Measurements from ENCODE around the gene PHIP. TPM values are rescaled to one million over a fixed set of nuclear protein-coding genes. Genes with fewer than 3 reads are reported as not detected.
A peak's percentile ranks its signal among the peaks of the same experiment; 100 is the strongest.

Gene PHIP
- total RNA-seq, 6 donors from 2014 or later, result 19.3 to 74.7 (median 25.8) TPM

GRCh38 chr6:79079561-79080041 lies 1.5 kb upstream of the PHIP start:
- no peak for ATAC-seq (ENCODE audit: low FRiP score in 2 of 2)
- Histone ChIP-seq H3K27me3 (no peaks in the 10 kb centered on the region), H3K9me3 (no peaks in the 10 kb centered on the region), H3K36me3 (no peaks in the 10 kb centered on the region), H3K27ac (peak overlapping the region in 2 of 4 donors; percentile 99), H3K4me3 (peak overlapping the region in 2 of 4 donors; percentile 89 to 90), H3K4me1 (peaks cover 12 to 34% (median 22%) of the 10 kb centered on the region in 4 donors)
- DNase-seq, result no peak
- 37 to 43% methylated on average over 2 of the region's 2 CpGs for WGBS, 2 donors
- no peak for TF ChIP-seq EP300 (IDR thresholded peaks at IDR 0.05)

- no peaks in the 10 kb centered on the region for H3K27me3 ChIP-seq
- 1% methylated on average over 42 of the region's 49 CpGs; no CpG with 5 or more reads in 1 of the 2 donors for WGBS, 2 donors
- H3K27ac ChIP-seq, result peak overlapping the region; percentile 98 to 99 (median 99)
- ATAC-seq (ENCODE audit: low FRiP score in 2 of 2) (peak; percentile 48 to 71), DNase-seq (peak; percentile 60 to 92)
- peaks cover 17 to 32% (median 26%) of the 10 kb centered on the region in 4 donors for H3K4me1 ChIP-seq
- no peaks in the 10 kb centered on the region for H3K36me3 ChIP-seq
- no peaks in the 10 kb centered on the region for H3K9me3 ChIP-seq
- TF ChIP-seq POLR2A (IDR thresholded peaks at IDR 0.05), result no peak
- TF ChIP-seq CTCF (IDR thresholded peaks at IDR 0.05), result no peak
- peak overlapping the region; percentile 64 to 98 (median 90) for H3K4me3 ChIP-seq
Observed at GRCh38 chr6:79077715-79078074, 359 bp downstream of the PHIP start.

- peak overlapping the region; percentile 93 to 99 (median 94) for H3K27ac ChIP-seq
- ATAC-seq (ENCODE audit: low FRiP score in 2 of 2), result peak; percentile 91 to 93
Observed at GRCh38 chr6:79076782-79077641, 1.0 kb downstream of the PHIP start.

GRCh38 chr6:79076160-79076559 lies 1.9 kb downstream of the PHIP start:
- no peak for TF ChIP-seq POLR2A (IDR thresholded peaks at IDR 0.05)
- no peak for TF ChIP-seq CTCF (IDR thresholded peaks at IDR 0.05)
- TF ChIP-seq EP300 (IDR thresholded peaks at IDR 0.05), result no peak
- no peak for TF ChIP-seq POLR2AphosphoS5 (IDR thresholded peaks at IDR 0.05)
- no peak for ATAC-seq (ENCODE audit: low FRiP score in 2 of 2)
- Histone ChIP-seq H3K27ac (peak overlapping the region; percentile 93 to 99 (median 94)), H3K27me3 (no peaks in the 10 kb centered on the region), H3K4me1 (peaks cover 17 to 43% (median 26%) of the 10 kb centered on the region in 4 donors), H3K36me3 (no peaks in the 10 kb centered on the region), H3K4me3 (peak overlapping the region; percentile 39 to 90 (median 76)), H3K9me3 (no peaks in the 10 kb centered on the region)
- no peak for DNase-seq
- WGBS, 2 donors, result 2 to 5% methylated on average over 5 of the region's 5 CpGs

More at GRCh38 chr6:79076782-79077641, 1.0 kb downstream of the PHIP start:
- WGBS, 2 donors, result 0 to 1% methylated on average over 23 to 70 of the region's 79 CpGs
- no peaks in the 10 kb centered on the region for H3K27me3 ChIP-seq
- no peaks in the 10 kb centered on the region for H3K36me3 ChIP-seq
- DNase-seq, result peak; percentile 97 to 99
- peak overlapping the region; percentile 64 to 90 (median 82) for H3K4me3 ChIP-seq
- H3K4me1 ChIP-seq, result peaks cover 17 to 38% (median 26%) of the 10 kb centered on the region in 4 donors
- no peaks in the 10 kb centered on the region for H3K9me3 ChIP-seq
- TF ChIP-seq POLR2A (IDR thresholded peaks at IDR 0.05), result peak in 3 of 4 donors; percentile 39 to 71 (median 53)
- peak; percentile 37 to 48 for TF ChIP-seq POLR2AphosphoS5 (IDR thresholded peaks at IDR 0.05)
- TF ChIP-seq CTCF (IDR thresholded peaks at IDR 0.05), result no peak
- TF ChIP-seq EP300 (IDR thresholded peaks at IDR 0.05), result no peak

- Histone ChIP-seq H3K9me3 (no peaks in the 10 kb centered on the region), H3K27me3 (no peaks in the 10 kb centered on the region), H3K4me1 (peaks cover 18 to 58% (median 30%) of the 10 kb centered on the region in 4 donors), H3K4me3 (peak overlapping the region in 1 of 4 donors; percentile 4), H3K27ac (peak overlapping the region in 2 of 4 donors; percentile 12 to 49), H3K36me3 (no peaks in the 10 kb centered on the region)
- WGBS, 2 donors, result 81% methylated on average over 1 of the region's 1 CpG
- ATAC-seq (ENCODE audit: low FRiP score in 2 of 2) (no peak), DNase-seq (no peak)
- TF ChIP-seq POLR2A (IDR thresholded peaks at IDR 0.05), result no peak
Observed at GRCh38 chr6:79073888-79074287, 4.2 kb downstream of the PHIP start.

Measured in upper lobe of left lung (tissue), 6 donors.